Measurements from ENCODE around the gene ASIC3.
"Not testable (repeated sequence)": the region's sequence is repeated elsewhere in the genome, so short reads cannot be mapped to it uniquely, and the experiment has no call there.

Gene ASIC3

DNA sequence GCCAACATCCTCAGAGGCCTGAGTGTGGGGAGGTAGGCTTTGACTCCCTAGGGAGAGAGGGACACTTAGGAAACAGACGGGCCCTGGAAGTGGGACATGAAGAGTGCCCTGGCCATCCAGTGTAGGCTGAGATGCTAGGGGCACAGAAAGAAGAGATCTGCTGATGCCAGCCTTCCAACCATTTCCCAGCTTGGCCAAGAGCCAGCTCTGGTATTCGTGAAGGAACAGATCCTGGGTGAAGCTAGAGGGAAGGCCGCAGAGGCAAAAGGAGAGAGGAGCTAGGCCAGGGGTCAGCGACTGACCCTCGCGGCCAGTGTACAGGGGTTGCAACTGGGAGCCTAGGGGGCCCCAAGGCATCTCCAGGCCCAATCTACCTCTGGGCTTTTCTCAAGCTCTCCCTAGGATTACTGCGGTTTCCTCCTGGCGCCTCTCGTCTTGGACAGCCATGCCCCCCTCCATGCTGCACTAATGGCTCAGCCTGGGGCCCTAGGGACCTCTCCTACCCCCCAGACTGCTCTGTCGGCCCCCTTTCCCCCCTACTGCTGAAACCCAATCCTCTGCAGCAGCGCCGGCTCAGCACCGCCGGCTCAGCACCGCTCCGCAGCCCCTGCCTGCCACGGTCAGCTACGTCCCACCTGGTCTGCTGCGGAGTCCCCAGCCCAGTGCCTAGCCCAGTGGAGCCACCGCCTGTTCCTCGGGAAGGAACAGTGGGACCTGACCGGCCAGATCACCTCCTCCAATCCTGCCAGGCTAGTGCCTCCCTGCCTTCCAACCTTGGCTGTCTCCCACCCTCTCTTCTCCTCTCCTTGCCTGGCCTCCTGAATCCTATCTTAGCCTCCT, at the start of gene ASIC3:
TSS of gene ASIC3 (plus strand) at position 556 of the 840 bp plus-strand sequence. CDS start 355 bp downstream, outside the sequence.
- no peak for DNase-seq

GRCh38 chr7:150999001-150999400, 49.3 kb upstream of the ASIC3 start:
- no peak for DNase-seq

- no peak for DNase-seq
These were observed 48.7 kb upstream of the ASIC3 start for GRCh38 chr7:150999497-151000230.

DNA sequence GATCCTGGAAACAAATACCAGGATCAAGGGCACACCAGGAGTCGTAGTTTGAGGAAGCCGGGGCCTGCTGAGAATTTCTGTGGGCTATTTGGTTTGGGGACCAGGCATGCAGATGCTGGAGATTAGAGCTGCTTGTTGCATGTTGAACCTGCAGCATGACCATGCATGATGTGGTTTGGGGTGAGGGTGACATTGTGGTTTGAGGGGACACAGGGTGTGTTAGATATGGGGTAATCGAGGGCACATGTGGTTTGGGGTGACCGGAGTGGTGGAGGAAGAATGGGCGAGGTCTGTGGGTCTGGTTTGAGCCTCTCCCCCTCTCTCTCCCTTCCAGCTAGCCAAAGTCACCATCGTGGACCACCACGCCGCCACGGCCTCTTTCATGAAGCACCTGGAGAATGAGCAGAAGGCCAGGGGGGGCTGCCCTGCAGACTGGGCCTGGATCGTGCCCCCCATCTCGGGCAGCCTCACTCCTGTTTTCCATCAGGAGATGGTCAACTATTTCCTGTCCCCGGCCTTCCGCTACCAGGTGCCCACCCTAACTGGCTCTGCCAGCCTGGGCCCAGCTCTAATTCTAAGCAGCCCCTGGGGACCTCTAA, 47.3 kb upstream of the ASIC3 start:
- no peak for DNase-seq

- no peak for DNase-seq
These were observed 46.8 kb upstream of the ASIC3 start for GRCh38 chr7:151001546-151001945.

GRCh38 chr7:151003572-151003971, 44.8 kb upstream of the ASIC3 start:
- DNase-seq: no peak

- DNase-seq: no peak
These were observed 42.8 kb upstream of the ASIC3 start for GRCh38 chr7:151005566-151005965.

DNA sequence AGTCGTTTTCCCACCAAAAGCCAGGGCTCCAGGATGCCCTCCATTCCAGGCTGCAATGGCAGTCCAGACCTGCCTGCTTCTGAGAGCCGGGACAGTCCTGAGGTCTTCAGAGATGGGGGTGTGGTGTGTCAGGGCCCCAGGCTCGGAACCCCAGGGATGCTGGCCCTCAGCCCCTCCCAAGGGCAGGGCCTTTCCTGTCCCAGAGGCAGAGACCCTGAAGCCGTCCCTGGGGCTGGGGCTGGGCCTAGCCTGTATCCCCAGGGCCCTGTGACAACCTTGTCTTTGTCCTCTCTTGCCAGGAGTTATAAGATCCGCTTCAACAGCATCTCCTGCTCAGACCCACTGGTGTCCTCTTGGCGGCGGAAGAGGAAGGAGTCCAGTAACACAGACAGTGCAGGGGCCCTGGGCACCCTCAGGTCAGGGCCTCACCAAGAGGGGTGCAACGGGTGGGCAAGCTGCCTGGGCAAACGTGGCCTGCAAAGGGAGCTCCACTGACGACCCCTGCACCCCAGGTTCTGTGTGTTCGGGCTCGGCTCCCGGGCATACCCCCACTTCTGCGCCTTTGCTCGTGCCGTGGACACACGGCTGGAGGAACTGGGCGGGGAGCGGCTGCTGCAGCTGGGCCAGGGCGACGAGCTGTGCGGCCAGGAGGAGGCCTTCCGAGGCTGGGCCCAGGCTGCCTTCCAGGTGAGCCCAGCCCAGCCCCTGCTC, 41.6 kb upstream of the ASIC3 start:
- DNase-seq: no peak

GRCh38 chr7:151007469-151007898, 40.8 kb upstream of the ASIC3 start:
- DNase-seq: no peak

- DNase-seq: no peak
These were observed 40.2 kb upstream of the ASIC3 start for GRCh38 chr7:151008143-151008510.

DNA sequence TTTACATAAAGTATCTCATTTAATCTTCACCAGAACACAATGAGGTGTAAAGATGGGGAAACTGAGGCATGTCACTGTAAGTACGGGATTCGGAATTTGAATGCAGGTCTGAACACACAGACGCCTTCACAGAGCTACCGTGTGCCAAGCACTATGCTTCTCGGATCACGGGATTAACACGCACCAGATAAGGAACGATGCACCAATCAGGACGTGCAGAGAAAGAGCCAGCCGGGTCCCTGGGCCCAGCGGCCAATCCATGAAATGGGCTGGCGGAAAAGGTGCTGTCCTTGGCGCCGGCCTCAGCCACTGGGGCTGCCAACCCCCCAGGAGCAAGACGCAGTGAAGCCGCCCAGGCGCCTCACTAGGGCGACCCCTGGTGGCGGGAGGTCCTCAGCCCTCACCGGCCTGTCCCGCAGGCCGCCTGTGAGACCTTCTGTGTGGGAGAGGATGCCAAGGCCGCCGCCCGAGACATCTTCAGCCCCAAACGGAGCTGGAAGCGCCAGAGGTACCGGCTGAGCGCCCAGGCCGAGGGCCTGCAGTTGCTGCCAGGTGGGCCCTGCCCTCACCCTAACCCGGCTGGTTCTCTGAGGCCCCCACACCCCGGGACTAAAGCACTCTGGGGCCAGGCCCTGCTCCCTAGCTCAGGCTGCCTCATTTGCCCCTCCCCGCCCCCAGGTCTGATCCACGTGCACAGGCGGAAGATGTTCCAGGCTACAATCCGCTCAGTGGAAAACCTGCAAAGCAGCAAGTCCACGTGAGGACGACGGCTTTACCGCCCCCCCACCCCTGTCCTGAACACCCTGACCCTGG, 39.6 kb upstream of the ASIC3 start:
- peak; percentile 49 to 65 for DNase-seq

GRCh38 chr7:151009327-151010036, 38.8 kb upstream of the ASIC3 start:
- DNase-seq: no peak

GRCh38 chr7:151010037-151010306, 38.4 kb upstream of the ASIC3 start:
- no peak for DNase-seq

- no peak for DNase-seq
These were observed 37.8 kb upstream of the ASIC3 start for GRCh38 chr7:151010307-151011096.

DNA sequence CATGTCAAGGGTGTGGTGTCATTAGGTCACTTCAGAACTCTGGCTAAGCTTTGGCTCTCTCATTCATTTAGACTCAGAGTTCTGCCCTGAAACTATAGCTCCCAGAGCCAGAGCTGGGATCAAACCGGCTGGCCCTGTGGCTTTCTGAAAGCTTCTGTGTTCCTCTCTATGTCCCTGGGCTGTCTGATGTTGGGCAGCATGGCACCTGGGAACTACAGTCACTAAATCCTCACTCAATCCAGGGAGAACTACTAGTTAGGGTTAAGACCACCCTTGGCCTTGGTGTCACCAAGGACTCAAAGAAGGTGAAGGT, 37.3 kb upstream of the ASIC3 start:
- DNase-seq: no peak

GRCh38 chr7:151011616-151012015, 36.7 kb upstream of the ASIC3 start:
- DNase-seq: not testable (repeated sequence)

- DNase-seq: no peak
These were observed 36.2 kb upstream of the ASIC3 start for GRCh38 chr7:151012031-151012692.

DNA sequence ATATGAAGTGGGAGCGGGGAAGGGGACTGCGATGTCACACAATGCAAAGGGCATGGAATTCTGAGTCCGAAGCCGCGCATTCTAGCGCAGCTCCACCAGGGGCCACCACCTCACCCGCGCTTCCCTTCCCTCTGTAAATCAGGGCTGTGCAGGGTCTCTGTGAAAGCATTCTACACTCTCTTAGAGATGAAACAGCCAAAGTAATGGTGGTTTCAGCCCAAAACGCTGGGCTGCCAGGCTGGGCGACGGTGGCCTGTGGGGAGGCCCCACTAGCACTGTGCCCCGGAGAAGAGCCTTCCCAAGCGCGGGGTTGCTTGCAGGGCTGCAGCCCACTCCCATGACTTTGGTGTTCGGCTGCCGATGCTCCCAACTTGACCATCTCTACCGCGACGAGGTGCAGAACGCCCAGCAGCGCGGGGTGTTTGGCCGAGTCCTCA, 35.4 kb upstream of the ASIC3 start:
- DNase-seq: peak; percentile 47 to 68

DNA sequence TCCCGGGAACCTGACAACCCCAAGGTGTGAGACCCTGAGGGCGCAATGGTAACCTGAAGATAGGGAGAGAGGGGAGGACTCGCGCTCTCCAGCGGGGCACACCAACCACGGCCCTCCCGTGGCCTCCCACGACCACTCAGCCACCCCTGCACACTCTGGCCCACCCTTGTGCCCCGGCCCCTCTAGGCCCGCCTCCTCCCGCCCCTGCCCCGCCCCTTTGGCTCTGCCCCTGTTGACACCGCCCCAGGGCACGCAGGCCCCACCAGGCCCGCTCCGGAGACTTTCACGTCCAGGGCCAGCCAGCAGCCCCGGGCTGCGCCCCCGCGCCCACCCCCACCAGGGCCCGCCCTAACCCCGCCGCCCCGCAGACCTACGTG, 35.0 kb upstream of the ASIC3 start:
- DNase-seq: no peak

DNA sequence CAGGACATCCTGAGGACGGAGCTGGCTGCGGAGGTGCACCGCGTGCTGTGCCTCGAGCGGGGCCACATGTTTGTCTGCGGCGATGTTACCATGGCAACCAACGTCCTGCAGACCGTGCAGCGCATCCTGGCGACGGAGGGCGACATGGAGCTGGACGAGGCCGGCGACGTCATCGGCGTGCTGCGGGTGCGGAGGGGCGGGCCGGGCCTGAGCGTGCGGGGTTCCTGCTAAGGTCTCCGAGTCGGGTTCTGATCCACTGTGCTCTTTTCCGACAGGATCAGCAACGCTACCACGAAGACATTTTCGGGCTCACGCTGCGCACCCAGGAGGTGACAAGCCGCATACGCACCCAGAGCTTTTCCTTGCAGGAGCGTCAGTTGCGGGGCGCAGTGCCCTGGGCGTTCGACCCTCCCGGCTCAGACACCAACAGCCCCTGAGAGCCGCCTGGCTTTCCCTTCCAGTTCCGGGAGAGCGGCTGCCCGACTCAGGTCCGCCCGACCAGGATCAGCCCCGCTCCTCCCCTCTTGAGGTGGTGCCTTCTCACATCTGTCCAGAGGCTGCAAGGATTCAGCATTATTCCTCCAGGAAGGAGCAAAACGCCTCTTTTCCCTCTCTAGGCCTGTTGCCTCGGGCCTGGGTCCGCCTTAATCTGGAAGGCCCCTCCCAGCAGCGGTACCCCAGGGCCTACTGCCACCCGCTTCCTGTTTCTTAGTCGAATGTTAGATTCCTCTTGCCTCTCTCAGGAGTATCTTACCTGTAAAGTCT, 34.4 kb upstream of the ASIC3 start:
- peak; percentile 95 for DNase-seq
